BE2C (cell line): Measurements from ENCODE around the gene IFNA14.
"Not testable (repeated sequence)": the region's sequence is repeated elsewhere in the genome, so short reads cannot be mapped to it uniquely, and the experiment has no call there.

Experiments used
- DNase-seq: peaks from one replicate; pipeline ENCODE4 v3.0.0-alpha.2; 2020
- H3K27me3 ChIP-seq: fragments of 250-450 bp; sonication (Bioruptor Pico); 2 replicates; pipeline ENCODE4 v1.5.1; 2020; ENCODE audit warnings: mild to moderate bottlenecking
- H3K36me3 ChIP-seq: fragments of 250-450 bp; sonication (Bioruptor Pico); 2 replicates; pipeline ENCODE4 v1.5.1; 2020; ENCODE audit warnings: mild to moderate bottlenecking
- H3K4me1 ChIP-seq: fragments of 250-450 bp; sonication (Bioruptor Pico); 2 replicates; pipeline ENCODE4 v1.5.1; 2020
- H3K4me3 ChIP-seq: 2 replicates; pipeline ENCODE4 v1.5.1; 2011; ENCODE audit warnings: low read depth, low read length
- H3K9me3 ChIP-seq: fragments of 250-450 bp; sonication (Bioruptor Pico); 2 replicates; pipeline ENCODE4 v1.5.1; 2020
- CTCF ChIP-seq: IDR thresholded peaks from 2 replicates; pipeline ENCODE4 v1.5.1; 2012; ENCODE audit warnings: mild to moderate bottlenecking, low read depth, low read length

IFNA14 gene

GRCh38 chr9:21233258-21233657, 6.5 kb downstream of the IFNA14 start:
- H3K27me3 ChIP-seq, result no peaks in the 10 kb centered on the region
- H3K4me1 ChIP-seq, result no peaks in the 10 kb centered on the region
- H3K36me3 ChIP-seq, result no peaks in the 10 kb centered on the region
- H3K4me3 ChIP-seq, result no peak overlapping the region
- no peak for DNase-seq
- no peak for TF ChIP-seq CTCF
- no peaks in the 10 kb centered on the region for H3K9me3 ChIP-seq

- no peak for TF ChIP-seq CTCF
- Histone ChIP-seq H3K36me3 (no peaks in the 10 kb centered on the region), H3K4me3 (no peak within 1 kb of the TSS), H3K9me3 (no peaks in the 10 kb centered on the region), H3K27me3 (no peaks in the 10 kb centered on the region), H3K4me1 (no peaks in the 10 kb centered on the region)
- DNase-seq, result no peak
Observed at GRCh38 chr9:21228122-21228521, 11.7 kb downstream of the IFNA14 start, which contains the start of gene IFNA17. Gene IFNA17, minus strand, starts transcription at chr9:21228222. Its CDS starts 49 bp downstream, at chr9:21228173.

- not testable (repeated sequence) for H3K27me3 ChIP-seq, H3K9me3 ChIP-seq, H3K4me1 ChIP-seq, H3K36me3 ChIP-seq, H3K4me3 ChIP-seq, DNase-seq
Observed at GRCh38 chr9:21217211-21217610, 22.6 kb downstream of the IFNA14 start, which contains the start of gene IFNA16. Gene IFNA16, minus strand, starts transcription at chr9:21217311. Its CDS starts 6 bp downstream, at chr9:21217305.

- not testable (repeated sequence) for H3K9me3 ChIP-seq, H3K36me3 ChIP-seq, H3K4me3 ChIP-seq, DNase-seq, H3K27me3 ChIP-seq, H3K4me1 ChIP-seq
- peak; percentile 58 for TF ChIP-seq CTCF
Observed at GRCh38 chr9:21213411-21214326, 26.1 kb downstream of the IFNA14 start.

- H3K36me3 ChIP-seq, H3K27me3 ChIP-seq, H3K4me3 ChIP-seq, H3K4me1 ChIP-seq, H3K9me3 ChIP-seq, DNase-seq: not testable (repeated sequence)
Observed at GRCh38 chr9:21212160-21212559, 27.6 kb downstream of the IFNA14 start.

GRCh38 chr9:21210782-21211181, 29.0 kb downstream of the IFNA14 start:
- not testable (repeated sequence) for H3K9me3 ChIP-seq, H3K27me3 ChIP-seq, H3K36me3 ChIP-seq, DNase-seq, H3K4me1 ChIP-seq, H3K4me3 ChIP-seq

GRCh38 chr9:21210311-21210710, 29.5 kb downstream of the IFNA14 start:
- Histone ChIP-seq H3K9me3 (no peaks in the 10 kb centered on the region), H3K36me3 (no peaks in the 10 kb centered on the region), H3K27me3 (no peaks in the 10 kb centered on the region), H3K4me1 (no peaks in the 10 kb centered on the region), H3K4me3 (no peak overlapping the region)
- TF ChIP-seq CTCF, result no peak
- no peak for DNase-seq

GRCh38 chr9:21207043-21207442, 32.8 kb downstream of the IFNA14 start, which contains the start of gene IFNA10:
Gene IFNA10, minus strand, starts transcription at chr9:21207143. Its CDS starts 46 bp downstream, at chr9:21207097.
- not testable (repeated sequence) for H3K9me3 ChIP-seq, H3K36me3 ChIP-seq, H3K4me1 ChIP-seq, DNase-seq, H3K27me3 ChIP-seq, H3K4me3 ChIP-seq
